ENCODE measurements around the gene LIN7C. TPM values are rescaled to one million over a fixed set of nuclear protein-coding genes. Genes with fewer than 3 reads are reported as not detected.

The LIN7C gene
- total RNA-seq, 1 donor from 2014 or later: 30.8 TPM

DNA sequence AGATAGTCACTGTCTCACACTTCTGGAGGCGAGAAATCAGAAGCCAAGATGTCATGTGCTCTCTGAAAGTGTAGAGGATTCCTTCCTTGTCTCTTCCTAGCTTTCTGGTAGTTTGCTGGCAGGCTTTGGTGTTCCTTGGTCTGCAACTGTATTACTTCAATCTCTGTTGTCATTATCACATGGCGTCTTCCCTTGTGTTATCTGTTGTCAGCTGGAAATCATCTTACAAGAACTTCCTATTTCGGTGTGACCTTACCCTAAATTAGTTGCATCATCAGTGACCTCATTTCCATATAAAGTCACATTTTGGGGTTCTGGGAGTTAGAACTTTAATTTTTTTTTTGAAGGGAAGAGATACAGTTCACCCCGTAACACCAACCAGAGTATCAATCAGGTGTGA lies 3.3 kb upstream of the LIN7C start:
- DNase-seq (ENCODE audit: low read depth): no peak

DNA sequence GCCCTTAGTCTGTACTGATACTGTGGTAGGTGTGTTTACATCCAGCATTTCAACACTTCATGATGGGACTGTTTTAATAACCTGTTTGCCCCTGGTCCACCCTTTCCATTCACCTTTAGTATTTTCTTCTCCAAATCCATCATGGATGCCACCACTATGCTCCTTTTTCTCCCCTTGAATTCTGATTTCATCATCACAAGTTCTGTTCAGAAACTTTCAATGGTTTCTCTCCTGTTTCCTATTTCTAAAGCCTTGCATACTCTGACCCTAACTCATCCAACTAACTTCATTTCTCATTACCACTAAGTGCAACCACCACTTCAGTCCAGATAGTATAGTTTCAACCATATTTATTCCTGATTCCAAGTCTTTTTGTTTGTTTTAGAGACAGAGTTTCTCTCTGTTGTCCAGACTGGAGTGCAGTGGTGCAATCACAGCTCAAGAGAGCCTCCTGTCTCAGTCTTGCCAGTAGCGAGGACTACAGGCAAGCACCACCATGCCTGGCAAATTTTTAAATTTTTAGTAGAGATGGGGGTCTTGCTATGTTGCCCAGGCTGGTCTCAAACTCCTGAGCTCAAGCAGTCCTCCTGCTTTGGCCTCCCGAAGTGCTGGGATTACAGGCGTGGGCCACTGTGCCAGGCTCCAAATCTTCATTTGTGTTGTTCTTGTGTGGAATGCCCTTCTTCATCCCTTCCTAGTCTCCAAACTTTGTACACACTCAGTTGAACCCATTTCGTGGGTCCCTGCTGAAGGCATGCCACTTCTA lies 1.2 kb upstream of the LIN7C start:
- DNase-seq (ENCODE audit: low read depth): no peak

DNA sequence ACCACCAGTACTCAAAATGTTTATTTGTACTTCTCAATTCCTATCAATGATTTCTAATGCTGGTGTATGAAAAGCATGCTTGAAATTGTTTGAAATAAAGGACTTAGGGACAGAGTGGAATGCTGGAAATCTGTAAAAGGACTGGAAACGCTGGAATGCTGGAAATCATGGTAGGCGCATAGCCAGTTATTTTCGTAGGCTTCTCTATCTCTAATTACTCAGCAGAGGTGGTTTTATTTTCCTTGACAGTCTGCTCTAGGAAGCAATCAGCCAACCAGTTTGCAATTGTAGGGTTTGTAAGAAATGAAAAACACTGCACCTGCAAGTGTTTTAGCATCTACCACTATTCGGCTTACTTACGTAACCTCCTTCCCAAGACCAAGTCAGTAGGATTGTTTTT lies 788 bp downstream of the LIN7C start:
- DNase-seq (ENCODE audit: low read depth): no peak

DNA sequence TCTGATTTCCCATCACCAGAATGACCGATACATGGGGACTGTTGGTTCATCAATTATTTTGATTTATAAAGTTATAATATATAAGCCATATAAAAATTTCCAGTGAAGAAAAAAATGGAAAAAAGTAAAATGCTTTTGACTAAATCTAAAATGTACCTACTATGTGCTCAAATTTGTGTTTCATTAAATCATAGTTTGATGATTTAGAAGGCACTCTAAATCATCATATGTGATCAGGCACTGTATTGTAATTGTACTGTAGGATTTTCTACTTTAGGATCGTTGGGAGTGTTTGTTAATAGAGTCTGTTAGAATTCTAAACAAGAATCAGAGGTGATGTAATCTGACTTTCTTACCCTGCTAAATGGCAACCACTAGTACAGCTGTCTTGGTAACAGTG lies 2.4 kb downstream of the LIN7C start:
- DNase-seq (ENCODE audit: low read depth): peak; percentile 53

DNA sequence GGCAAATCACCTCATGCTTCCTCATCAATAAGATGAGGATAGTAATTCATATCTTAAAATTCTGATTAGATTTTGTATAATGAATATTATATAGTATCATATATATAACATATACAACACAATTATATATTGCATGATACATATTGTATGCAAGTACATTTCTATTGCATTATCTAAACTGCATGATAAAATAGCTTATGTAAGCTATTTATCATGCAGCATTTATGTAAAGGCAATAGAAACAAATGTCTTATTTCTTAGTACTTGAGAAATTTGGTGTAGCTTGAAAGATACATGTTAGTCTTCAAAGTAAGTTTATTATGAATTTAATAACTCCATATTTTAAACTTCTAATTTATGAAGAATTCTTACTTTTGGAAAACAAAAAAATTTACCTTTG lies 5.5 kb downstream of the LIN7C start:
- DNase-seq (ENCODE audit: low read depth): no peak

DNA sequence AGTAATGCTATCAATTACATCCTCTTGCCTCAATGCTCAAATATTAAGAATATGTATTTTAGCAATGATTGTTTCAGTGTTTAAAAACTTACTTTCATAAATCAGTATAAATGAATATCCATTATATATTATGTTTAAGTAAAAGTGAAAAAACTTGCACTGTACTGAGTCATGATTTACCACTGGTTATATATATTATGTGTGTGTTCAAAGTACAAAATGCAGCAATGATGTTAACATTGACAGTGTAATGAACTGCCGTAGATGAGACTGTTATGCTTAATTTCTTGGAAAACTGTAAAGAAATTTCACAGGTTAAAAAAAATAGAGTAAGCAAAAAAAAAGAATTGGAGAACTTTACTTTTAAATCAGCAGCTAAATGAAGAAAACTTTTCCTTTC lies 8.7 kb downstream of the LIN7C start:
- no peak for DNase-seq (ENCODE audit: low read depth)

DNA sequence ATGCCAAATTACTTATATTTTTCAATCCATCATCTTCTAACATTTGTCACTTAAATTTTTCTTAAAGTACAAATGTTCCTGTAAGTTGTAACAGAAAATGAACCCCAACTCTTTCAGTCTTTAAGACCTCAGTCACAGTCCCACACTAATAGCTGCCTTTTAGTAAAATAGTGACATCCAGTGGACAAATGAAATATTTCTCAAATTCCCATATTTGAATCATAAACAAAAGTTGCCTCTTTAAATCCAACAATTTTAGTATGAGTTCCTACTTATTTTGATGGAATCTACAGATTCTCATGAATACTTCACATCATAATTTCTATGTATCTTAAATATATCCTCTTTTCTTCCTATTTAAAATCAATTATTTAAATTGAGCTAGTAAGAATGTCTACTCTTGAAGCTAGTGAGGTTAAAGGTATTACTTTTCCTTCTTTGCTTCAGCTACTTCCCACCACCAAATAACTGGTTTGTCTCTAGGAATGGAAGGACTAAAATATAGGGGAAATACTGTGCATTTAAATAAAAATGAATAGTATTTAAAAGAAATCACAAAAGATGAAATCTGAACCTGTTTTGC lies 9.2 kb downstream of the LIN7C start:
- peak; percentile 50 for DNase-seq (ENCODE audit: low read depth)

DNA sequence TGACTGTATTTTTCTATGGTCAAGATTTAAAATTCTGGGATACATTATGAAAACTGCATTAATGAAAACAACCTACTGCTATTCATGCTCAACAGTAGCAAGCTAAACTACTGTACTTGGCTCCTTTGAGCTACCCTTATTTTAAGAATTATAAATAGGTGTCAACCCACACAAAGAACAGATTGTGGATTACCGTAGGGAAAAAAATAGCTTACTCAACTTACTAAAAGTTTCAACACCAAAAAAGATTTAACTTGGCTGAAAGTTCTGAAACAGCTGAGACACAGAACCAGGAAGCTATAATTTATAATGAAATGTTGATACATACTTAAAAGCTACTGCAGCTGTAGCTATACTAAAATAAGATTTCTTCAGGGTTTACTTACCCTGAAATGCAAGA lies 10.1 kb downstream of the LIN7C start:
- peak; percentile 42 for DNase-seq (ENCODE audit: low read depth)

DNA sequence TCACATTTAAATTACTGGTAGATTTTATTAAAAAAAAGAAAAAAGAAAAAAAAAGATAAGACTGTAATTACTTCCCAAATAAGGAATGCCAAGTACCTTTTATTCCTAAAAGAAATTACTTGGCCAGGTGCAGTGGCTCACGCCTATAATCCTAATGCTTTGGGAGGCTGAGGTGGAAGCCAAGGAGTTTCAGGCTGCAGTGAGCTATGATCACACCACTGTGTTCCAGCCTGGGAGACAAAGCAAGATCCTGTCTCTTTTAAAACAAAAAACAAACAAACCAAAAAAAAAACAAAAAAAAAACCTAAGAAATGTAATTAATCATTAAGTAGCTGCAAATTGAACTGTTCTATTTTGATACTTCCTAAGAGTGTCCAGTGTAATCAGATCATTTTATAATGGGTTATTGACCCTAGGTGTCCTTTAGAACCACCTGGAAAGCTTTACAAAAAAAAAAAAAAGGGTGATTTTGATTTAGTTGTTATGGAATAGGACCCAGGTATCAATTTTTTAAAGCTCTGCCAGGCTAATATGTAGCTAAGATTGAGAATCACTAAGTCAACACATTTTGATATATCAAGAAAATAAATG lies 10.8 kb downstream of the LIN7C start:
- DNase-seq (ENCODE audit: low read depth): no peak

DNA sequence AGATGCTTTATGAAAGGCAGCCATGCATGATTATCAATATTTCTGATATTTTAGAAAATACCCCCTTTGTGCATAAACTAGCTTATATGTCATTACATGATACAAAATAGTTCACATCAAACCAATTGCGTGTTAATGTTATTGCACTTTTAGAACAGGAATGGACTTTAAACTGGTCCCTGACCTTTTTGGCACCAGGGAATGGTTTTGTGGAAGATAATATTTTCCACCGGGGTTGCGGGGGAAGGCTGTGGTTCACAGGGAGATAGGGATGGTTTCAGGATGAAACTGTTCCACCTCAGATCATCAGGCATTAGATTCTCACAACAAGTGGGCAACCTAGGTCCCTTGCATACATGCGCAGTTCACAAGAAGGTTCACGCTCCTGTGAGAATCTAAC lies 17.5 kb downstream of the LIN7C start:
- no peak for DNase-seq (ENCODE audit: low read depth)

DNA sequence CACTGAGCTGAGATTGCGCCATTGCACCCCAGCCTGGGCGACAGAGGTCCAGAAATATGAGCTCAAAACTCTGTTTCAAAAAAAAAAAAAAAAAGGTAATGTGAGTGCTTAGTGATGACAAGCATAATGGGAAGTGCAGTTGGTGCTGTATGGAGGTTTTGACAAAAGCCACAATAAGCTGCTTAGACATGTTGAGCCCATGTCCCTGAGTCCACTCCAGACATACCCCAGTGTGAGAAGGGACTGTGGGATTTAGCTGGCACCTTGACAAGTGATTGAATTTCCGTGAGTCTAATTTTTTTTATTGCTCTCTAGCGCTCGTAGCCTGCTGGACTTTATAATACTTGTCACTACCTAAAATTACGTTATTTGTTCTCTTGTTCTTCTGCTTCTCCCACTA lies 18.9 kb downstream of the LIN7C start:
- DNase-seq (ENCODE audit: low read depth): peak; percentile 41

DNA sequence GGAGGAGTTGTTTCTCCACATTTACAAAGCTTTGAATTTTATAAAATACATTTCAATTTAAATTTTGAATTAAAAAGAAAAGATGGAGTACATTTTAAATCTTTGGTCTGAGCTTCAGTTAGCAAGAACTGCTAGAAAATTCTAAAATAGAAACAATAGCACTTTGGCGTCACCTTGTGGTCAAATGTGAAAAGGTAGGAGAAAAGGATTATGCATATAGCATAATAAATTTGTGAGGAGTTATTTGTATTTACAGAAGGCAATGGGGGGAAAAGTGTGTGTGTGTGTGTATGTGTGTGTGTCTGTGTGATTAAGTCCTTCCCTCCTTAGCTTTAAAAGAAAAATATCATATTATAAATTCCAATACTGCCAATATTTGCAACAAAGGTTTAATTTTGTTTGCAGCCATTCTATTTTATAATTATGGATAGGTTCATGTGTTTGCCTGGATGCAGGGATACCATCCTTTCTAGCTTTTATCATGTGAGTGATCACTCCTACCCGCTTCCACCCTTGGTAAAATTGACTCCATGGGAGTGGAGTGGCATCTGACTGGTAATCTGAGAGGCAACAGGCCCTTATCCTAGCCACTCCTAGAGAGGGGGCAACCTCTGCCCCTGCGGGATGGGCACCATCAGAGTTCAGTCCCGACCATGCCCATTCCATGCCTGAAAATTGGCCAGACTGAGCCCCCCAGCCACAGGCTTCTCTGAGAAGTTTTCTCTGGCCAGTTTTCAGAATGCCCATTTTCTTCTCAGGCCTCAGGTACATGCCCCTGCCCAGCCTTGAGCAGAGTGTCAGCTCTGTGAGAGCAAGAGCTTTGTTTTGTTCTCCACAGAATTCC lies 20.4 kb downstream of the LIN7C start:
- peak; percentile 82 for DNase-seq (ENCODE audit: low read depth)

DNA sequence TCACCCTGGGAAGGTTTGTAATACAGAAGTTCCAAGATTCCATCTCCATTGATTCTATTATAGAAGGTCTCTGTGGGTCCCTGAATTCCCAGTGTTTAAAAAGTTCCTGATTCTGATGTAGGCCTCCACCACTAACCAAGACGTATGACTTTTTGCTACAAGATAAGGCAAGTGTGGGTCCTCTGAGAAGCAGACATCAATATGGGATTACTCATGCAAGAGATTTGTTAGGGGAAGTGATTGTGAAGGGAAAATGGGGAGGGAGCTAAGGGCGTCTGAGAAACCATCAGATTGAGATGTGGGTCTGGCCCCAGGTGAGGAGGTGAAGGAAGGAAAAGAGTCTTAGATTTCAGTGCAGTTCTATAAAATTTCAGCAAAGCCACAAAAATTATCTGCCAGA lies 23.8 kb downstream of the LIN7C start:
- DNase-seq (ENCODE audit: low read depth): no peak

DNA sequence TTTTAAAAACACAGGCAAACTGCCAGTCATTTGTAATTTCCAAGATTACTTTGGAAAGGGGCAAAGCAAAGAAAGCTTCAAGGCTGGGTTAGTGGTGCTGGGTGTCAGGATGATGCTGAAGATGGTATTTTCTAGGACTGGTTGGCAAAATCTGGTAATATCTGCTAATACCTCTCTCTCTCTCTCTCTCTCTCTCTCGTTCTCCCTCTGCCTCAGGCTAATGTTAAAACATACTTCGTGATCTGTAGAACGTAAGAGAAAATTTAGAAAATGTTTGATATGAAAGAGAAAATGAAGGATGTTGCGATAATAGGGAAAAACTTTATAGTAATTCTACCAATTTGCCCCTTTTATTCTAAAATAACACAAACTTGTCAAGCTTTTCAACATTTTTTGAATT lies 24.6 kb downstream of the LIN7C start:
- DNase-seq (ENCODE audit: low read depth): no peak

DNA sequence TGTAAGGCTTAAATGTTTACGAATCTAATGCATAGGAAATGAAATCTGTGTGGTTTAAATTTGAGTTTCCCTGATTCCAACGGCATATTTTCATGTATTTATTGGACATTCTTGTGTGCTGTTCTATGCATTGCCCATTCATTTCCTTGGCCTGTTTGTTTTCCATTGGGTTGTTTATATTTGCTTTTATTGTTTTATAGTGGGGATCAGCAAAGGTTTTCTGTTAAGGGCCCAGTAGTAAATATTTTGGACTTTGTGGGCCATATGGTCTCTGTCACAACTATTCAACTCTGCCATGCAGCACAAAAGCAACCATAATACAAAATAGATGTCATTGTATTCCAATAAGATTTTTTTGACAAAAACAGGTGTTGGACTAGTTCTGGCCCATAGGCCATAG lies 28.7 kb downstream of the LIN7C start:
- no peak for DNase-seq (ENCODE audit: low read depth)

DNA sequence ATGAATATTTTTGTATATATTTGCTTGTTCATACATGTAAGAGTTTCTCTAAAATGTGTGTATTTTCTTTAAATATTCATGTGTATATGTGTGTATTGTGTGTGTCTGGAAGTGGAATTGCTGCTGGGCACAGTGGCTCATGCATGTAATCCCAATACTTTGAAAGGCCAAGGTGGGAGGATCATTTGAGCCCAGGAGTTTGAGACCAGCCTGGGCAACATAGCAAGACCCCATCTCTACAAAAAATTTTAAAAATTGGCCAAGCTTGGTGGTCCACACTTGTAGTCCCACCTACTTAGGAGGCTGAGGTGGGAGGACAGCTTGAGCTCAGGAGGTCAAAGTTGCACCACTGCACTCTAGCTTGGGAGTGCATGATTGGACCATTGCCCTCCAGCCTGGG lies 29.3 kb downstream of the LIN7C start:
- no peak for DNase-seq (ENCODE audit: low read depth)

DNA sequence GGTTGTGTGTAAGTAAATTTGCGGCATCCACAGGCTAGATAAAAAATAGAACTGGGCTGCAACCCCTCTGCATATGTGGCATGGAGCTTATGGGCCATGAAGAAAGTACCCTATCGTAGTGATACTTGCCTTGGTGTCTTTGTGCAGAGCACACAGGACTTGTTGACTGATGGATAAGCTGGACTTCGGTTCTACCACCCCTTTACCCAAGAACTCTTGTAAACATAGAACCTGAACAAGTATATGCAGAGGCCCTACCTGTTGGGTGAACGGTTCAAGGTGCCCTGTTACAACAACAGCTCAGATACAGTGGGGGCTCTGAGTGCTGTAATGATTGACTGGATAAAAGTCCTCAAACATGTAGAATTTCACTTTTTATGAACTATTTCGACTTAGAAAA lies 30.9 kb downstream of the LIN7C start:
- DNase-seq (ENCODE audit: low read depth): no peak

DNA sequence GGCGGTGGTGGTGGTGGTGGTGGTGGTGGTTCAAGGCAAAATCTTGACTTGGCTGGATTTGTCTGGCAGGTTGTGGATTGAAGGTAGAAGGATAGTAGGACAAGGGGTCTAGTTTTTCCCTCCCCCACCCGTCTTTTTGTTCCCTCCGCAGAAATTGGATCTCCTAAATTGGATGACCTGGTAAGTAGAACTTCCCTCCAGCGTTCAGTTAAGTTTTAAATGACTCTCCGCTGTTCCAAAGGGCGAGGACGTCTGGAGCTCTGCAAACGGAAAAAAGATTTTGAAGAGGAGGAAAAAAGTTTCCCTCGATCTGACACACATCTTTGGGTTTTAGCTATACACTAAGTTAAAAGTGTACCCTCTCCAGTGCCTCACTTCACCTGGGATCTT lies 33.6 kb downstream of the LIN7C start:
- DNase-seq (ENCODE audit: low read depth): no peak

DNA sequence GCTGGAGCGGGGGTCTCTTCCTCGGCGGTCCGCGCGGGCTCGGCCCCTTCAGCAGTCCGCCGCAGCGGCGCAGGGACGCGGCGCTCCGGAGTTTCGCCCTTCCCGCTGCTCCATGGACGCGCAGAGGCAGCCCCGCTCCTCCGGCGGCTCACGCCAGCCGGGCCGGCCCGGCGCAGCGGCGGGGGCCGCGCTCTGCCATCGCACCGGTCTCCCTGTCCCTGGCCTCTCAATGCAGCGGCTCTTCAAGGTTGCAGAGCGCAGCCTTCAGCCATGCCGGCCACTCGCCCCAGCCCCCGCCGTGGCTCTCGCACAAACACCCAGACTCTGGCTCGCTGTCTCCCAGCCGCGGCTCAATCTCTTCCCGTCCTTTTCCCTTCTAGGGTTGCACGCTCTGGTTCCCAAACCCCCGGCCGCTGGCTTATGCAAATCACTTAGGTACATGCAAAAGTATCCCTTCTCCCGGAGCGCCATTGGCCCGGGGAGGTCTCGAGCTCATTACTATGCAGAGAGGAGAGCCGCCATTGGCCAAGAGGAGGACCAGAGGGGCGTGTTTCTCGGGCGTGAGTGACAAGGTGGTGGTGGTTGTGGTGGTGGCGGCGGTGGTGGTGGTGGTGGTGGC lies 34.1 kb downstream of the LIN7C start, which contains the start of gene LGR4:
Gene LGR4, minus strand, starts transcription at position 393 of the 619 bp plus-strand sequence. CDS start 488 bp downstream, outside the sequence.
- peak; percentile 97 for DNase-seq (ENCODE audit: low read depth)

DNA sequence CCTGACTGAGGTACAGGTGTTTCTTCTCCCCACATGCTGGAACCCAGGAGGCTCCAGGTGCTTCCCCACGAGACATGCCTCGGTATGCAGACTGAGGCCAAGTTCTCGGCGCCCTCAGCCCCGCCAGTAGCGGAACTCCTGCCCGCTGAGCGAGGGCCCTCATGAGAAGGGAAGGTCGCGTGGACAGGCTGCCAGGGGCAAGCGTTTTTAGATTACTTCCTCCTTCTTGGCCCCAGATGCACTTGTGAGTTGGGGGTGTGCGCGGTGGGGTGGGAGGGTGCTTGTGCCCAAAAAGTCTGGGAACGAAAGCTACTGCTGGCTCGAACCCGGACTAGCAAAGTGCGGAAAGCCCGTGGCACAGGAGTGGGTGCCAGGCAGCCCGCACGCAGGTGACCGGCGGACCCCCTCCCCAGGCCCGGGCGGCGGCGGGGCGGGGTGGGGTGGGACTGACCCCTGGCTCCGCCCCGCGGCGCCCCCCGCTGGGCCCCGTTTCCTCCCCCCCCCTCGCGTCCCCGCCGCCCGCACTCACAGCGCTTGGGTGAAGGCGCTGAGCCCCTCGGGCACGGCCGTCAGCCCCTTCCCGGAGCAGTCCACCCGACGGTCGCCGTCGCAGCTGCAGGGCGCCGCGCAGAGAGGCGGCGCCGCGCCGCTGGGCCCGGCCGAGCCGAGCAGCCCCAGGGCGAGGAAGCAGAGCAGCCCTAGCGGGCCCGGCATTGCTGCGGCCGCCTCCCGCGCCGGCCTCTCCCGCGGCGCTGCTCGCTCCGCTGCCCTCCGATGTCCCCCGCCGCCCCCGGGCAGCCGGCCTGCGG lies 34.8 kb downstream of the LIN7C start:
- DNase-seq (ENCODE audit: low read depth): peak; percentile 26

Data from myocyte (in vitro differentiated cells).